Stimulated activated naive CD8-positive, alpha-beta T cell treated with anti-CD3 and anti-CD28 coated beads, Interleukin-15, amount 100 ng/mL, for 72 hours (primary cell): ENCODE measurements around the gene C8A.

Experiments used
- ATAC-seq: fragments of 150-1000 bp; cut with Tn5 transposase; 2 replicates; pipeline ENCODE4 v1.10.0; 2021; ENCODE audit warnings: mild to moderate bottlenecking, moderate library complexity
- DNase-seq, 2 donors: peaks; one replicate each; pipeline ENCODE4 v3.0.0; 2021 to 2022
- H3K27ac Mint-ChIP-seq, 2 donors: one replicate each; pipeline ENCODE4 v1.8.0; 2022; ENCODE audit warnings: mild to moderate bottlenecking in 2 of 2, mixed read lengths in 2 of 2, moderate library complexity in 2 of 2
- H3K27me3 Mint-ChIP-seq: one replicate; pipeline ENCODE4 v1.8.0; 2022; ENCODE audit warnings: mixed read lengths
- H3K4me1 Mint-ChIP-seq: one replicate; pipeline ENCODE4 v1.8.0; 2022; ENCODE audit warnings: mild to moderate bottlenecking, mixed read lengths
- H3K4me3 Mint-ChIP-seq, 2 donors: one replicate each; pipeline ENCODE4 v1.8.0; 2022; ENCODE audit warnings: mild to moderate bottlenecking in 2 of 2, mixed read lengths in 2 of 2, moderate library complexity in 1 of 2
- H3K9me3 Mint-ChIP-seq, 2 donors: one replicate each; pipeline ENCODE4 v1.8.0; 2022; ENCODE audit warnings: mixed read lengths in 2 of 2

Gene C8A

GRCh38 chr1:56898879-56899278, 44.3 kb downstream of the C8A start:
- no peaks in the 10 kb centered on the region for H3K4me1 Mint-ChIP-seq
- ATAC-seq (no peak), DNase-seq (no peak)
- H3K4me3 Mint-ChIP-seq = no peak overlapping the region
- H3K27ac Mint-ChIP-seq = no peak overlapping the region
- H3K27me3 Mint-ChIP-seq = peaks cover 18% of the 10 kb centered on the region
- no peaks in the 10 kb centered on the region for H3K9me3 Mint-ChIP-seq

- H3K27ac Mint-ChIP-seq = no peak overlapping the region
- H3K27me3 Mint-ChIP-seq = peaks cover 34% of the 10 kb centered on the region
- H3K4me3 Mint-ChIP-seq = no peak overlapping the region
- H3K4me1 Mint-ChIP-seq = no peaks in the 10 kb centered on the region
- ATAC-seq (no peak), DNase-seq (no peak)
- H3K9me3 Mint-ChIP-seq = peaks cover 0 to 6% of the 10 kb centered on the region in 2 donors
These were observed 47.1 kb downstream of the C8A start for GRCh38 chr1:56901716-56902115.

GRCh38 chr1:56903778-56904177, 49.2 kb downstream of the C8A start:
- DNase-seq (no peak), ATAC-seq (no peak)
- Mint-ChIP-seq H3K27me3 (peaks cover 32% of the 10 kb centered on the region), H3K4me1 (no peaks in the 10 kb centered on the region), H3K4me3 (no peak overlapping the region), H3K27ac (no peak overlapping the region), H3K9me3 (peaks cover 0 to 6% of the 10 kb centered on the region in 2 donors)

- Mint-ChIP-seq H3K27me3 (peaks cover 39% of the 10 kb centered on the region), H3K4me3 (no peak overlapping the region), H3K9me3 (peaks cover 0 to 6% of the 10 kb centered on the region in 2 donors), H3K4me1 (no peaks in the 10 kb centered on the region), H3K27ac (no peak overlapping the region)
- DNase-seq (no peak), ATAC-seq (no peak)
These were observed 50.2 kb downstream of the C8A start for GRCh38 chr1:56904663-56905397.

GRCh38 chr1:56905667-56906066, 51.1 kb downstream of the C8A start:
- Mint-ChIP-seq H3K4me3 (no peak overlapping the region), H3K9me3 (peaks cover 0 to 6% of the 10 kb centered on the region in 2 donors), H3K27me3 (peaks cover 47% of the 10 kb centered on the region), H3K4me1 (no peaks in the 10 kb centered on the region), H3K27ac (no peak overlapping the region)
- DNase-seq (no peak), ATAC-seq (no peak)

GRCh38 chr1:56908619-56909221, 54.1 kb downstream of the C8A start:
- ATAC-seq (no peak), DNase-seq (no peak)
- no peak overlapping the region for H3K4me3 Mint-ChIP-seq
- H3K27ac Mint-ChIP-seq = no peak overlapping the region
- H3K4me1 Mint-ChIP-seq = no peaks in the 10 kb centered on the region
- H3K9me3 Mint-ChIP-seq = peaks cover 0 to 6% of the 10 kb centered on the region in 2 donors
- H3K27me3 Mint-ChIP-seq = peaks cover 41% of the 10 kb centered on the region

GRCh38 chr1:56910441-56910985, 55.9 kb downstream of the C8A start:
- no peak overlapping the region for H3K4me3 Mint-ChIP-seq
- peaks cover 0 to 6% of the 10 kb centered on the region in 2 donors for H3K9me3 Mint-ChIP-seq
- DNase-seq = no peak
- ATAC-seq = no peak
- no peaks in the 10 kb centered on the region for H3K4me1 Mint-ChIP-seq
- H3K27me3 Mint-ChIP-seq = peaks cover 36% of the 10 kb centered on the region
- H3K27ac Mint-ChIP-seq = no peak overlapping the region

GRCh38 chr1:56911098-56911938, 56.7 kb downstream of the C8A start:
- H3K27ac Mint-ChIP-seq = no peak overlapping the region
- H3K4me1 Mint-ChIP-seq = no peaks in the 10 kb centered on the region
- H3K9me3 Mint-ChIP-seq = peaks cover 0 to under 1% of the 10 kb centered on the region in 2 donors
- no peak overlapping the region for H3K4me3 Mint-ChIP-seq
- H3K27me3 Mint-ChIP-seq = peaks cover 38% of the 10 kb centered on the region
- no peak for ATAC-seq
- no peak for DNase-seq

GRCh38 chr1:56912325-56912724, 57.7 kb downstream of the C8A start:
- ATAC-seq = no peak
- Mint-ChIP-seq H3K9me3 (no peaks in the 10 kb centered on the region), H3K27ac (no peak overlapping the region), H3K4me3 (no peak overlapping the region), H3K4me1 (no peaks in the 10 kb centered on the region), H3K27me3 (peaks cover 41% of the 10 kb centered on the region)
- DNase-seq = no peak

GRCh38 chr1:56915960-56916359, 61.4 kb downstream of the C8A start:
- no peaks in the 10 kb centered on the region for H3K9me3 Mint-ChIP-seq
- no peak for ATAC-seq
- H3K27me3 Mint-ChIP-seq = peaks cover 32% of the 10 kb centered on the region
- no peak overlapping the region for H3K4me3 Mint-ChIP-seq
- DNase-seq = no peak
- no peak overlapping the region for H3K27ac Mint-ChIP-seq
- H3K4me1 Mint-ChIP-seq = no peaks in the 10 kb centered on the region

GRCh38 chr1:56916630-56917029, 62.0 kb downstream of the C8A start:
- no peak for ATAC-seq
- peaks cover 38% of the 10 kb centered on the region for H3K27me3 Mint-ChIP-seq
- no peak for DNase-seq
- no peaks in the 10 kb centered on the region for H3K4me1 Mint-ChIP-seq
- no peaks in the 10 kb centered on the region for H3K9me3 Mint-ChIP-seq
- H3K4me3 Mint-ChIP-seq = no peak overlapping the region
- H3K27ac Mint-ChIP-seq = no peak overlapping the region

- H3K9me3 Mint-ChIP-seq = no peaks in the 10 kb centered on the region
- H3K4me1 Mint-ChIP-seq = no peaks in the 10 kb centered on the region
- peaks cover 38% of the 10 kb centered on the region for H3K27me3 Mint-ChIP-seq
- H3K4me3 Mint-ChIP-seq = no peak overlapping the region
- DNase-seq = no peak
- ATAC-seq = no peak
- H3K27ac Mint-ChIP-seq = no peak overlapping the region
These were observed 62.8 kb downstream of the C8A start for GRCh38 chr1:56917356-56917755.

- no peak overlapping the region for H3K4me3 Mint-ChIP-seq
- no peak overlapping the region for H3K27ac Mint-ChIP-seq
- DNase-seq (no peak), ATAC-seq (no peak)
- no peaks in the 10 kb centered on the region for H3K4me1 Mint-ChIP-seq
- no peaks in the 10 kb centered on the region for H3K9me3 Mint-ChIP-seq
- H3K27me3 Mint-ChIP-seq = peaks cover 47% of the 10 kb centered on the region
These were observed 66.0 kb downstream of the C8A start for GRCh38 chr1:56920591-56921001.

- no peak for DNase-seq
- no peak overlapping the region for H3K27ac Mint-ChIP-seq
- H3K4me1 Mint-ChIP-seq = no peaks in the 10 kb centered on the region
- no peaks in the 10 kb centered on the region for H3K9me3 Mint-ChIP-seq
- ATAC-seq = no peak
- H3K4me3 Mint-ChIP-seq = no peak overlapping the region
- H3K27me3 Mint-ChIP-seq = peaks cover 39% of the 10 kb centered on the region
These were observed 66.9 kb downstream of the C8A start for GRCh38 chr1:56921479-56921878.

- DNase-seq (no peak), ATAC-seq (no peak)
- H3K9me3 Mint-ChIP-seq = no peaks in the 10 kb centered on the region
- no peak overlapping the region for H3K27ac Mint-ChIP-seq
- H3K4me3 Mint-ChIP-seq = no peak overlapping the region
- peaks cover 37% of the 10 kb centered on the region for H3K27me3 Mint-ChIP-seq
- no peaks in the 10 kb centered on the region for H3K4me1 Mint-ChIP-seq
These were observed 67.5 kb downstream of the C8A start for GRCh38 chr1:56922070-56922469.

- ATAC-seq = no peak
- H3K27me3 Mint-ChIP-seq = peaks cover 33% of the 10 kb centered on the region
- H3K4me3 Mint-ChIP-seq = no peak overlapping the region
- H3K27ac Mint-ChIP-seq = no peak overlapping the region
- no peak for DNase-seq
- H3K4me1 Mint-ChIP-seq = no peaks in the 10 kb centered on the region
- H3K9me3 Mint-ChIP-seq = no peaks in the 10 kb centered on the region
These were observed 67.9 kb downstream of the C8A start for GRCh38 chr1:56922507-56922906.
